Activated CD8-positive, alpha-beta memory T cell treated with anti-CD3 and anti-CD28 coated beads for 36 hours (primary cell): ENCODE data around the gene NXPH2. TPM values are rescaled to one million over a fixed set of nuclear protein-coding genes. Genes with fewer than 3 reads are reported as not detected.
"Not testable (repeated sequence)": the region's sequence is repeated elsewhere in the genome, so short reads cannot be mapped to it uniquely, and the experiment has no call there.

Experiments
- CTCF ChIA-PET: fragments of 350-600 bp; sonication (Branson Sonifier 250); formaldehyde crosslinking; loops from one replicate; lab custom pipeline; 2021; ENCODE audit warnings: antibody characterized with exemption; lab: Charles Lee
- POLR2A ChIA-PET: fragments of 350-600 bp; sonication (Branson Sonifier 250); formaldehyde crosslinking; loops from one replicate; lab custom pipeline; 2021; ENCODE audit warnings: antibody characterized with exemption; lab: Charles Lee
- total RNA-seq, 2 experiments: library from RNA; stranded (reverse); gene quantifications; one replicate each; pipeline ENCODE4 v1.2.3, GENCODE V29; 2021

Gene NXPH2
- total RNA-seq, 2 experiments from 2014 or later: not detected

DNA sequence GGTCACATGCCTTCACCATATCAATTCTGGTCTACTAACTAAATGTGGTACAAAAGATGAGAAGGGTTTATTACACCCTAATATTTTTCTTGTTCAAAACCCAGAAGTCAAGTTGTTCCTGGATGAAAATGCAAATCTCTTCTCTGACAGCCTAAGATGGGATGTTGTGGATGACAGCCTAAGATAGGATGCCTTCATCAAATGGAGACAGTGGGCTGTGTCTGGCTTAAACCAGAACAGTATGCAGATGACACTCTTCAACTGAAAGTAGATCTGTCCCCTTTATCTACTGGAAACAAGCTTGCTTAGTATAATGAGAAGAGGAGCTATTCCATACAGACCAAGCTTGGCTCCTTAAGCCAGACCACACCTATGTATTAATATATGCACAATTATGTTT lies 17.7 kb downstream of the NXPH2 start:
- POLR2A ChIA-PET: no interaction called here
- CTCF ChIA-PET: no interaction called here

DNA sequence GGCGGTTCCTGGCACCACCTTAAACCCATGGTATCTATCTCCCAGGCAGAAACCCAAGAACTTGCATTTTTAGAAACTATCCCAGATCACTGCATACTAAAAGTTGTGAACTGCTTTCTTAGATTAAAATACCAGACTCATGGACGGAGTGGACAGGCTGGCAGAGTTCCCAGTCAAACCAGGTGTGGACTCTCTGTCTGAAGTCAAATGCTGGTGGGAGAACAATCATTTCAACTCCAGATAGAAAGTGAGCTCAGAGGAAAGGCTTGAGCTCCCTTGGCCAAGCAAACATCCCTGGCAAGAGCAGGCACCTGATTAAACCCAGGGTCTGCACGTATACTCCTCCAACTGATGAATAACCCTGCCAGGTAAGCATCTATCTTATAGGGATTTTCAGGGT lies 19.5 kb downstream of the NXPH2 start:
- ChIA-PET CTCF (no interaction called here), POLR2A (no interaction called here)

DNA sequence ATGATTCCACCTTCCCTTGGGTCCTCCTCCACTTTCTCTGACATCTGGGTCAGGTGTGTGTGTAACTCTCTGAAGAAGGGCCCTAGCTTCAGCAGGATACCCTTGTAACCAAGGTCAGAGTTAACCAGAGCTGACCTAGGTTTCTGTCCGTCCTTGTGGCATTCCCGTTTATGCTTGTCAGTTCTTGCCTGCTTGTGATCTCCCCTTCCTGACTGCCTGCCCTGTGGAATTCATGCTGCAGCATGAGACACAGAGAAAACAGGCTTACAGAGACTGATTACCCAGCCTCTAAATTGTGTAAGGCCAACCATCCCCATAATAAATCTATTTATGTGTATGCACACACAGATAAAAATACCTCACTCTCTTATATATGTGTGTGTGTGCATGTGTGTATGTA lies 22.8 kb downstream of the NXPH2 start:
- ChIA-PET POLR2A (no interaction called here), CTCF (no interaction called here)

DNA sequence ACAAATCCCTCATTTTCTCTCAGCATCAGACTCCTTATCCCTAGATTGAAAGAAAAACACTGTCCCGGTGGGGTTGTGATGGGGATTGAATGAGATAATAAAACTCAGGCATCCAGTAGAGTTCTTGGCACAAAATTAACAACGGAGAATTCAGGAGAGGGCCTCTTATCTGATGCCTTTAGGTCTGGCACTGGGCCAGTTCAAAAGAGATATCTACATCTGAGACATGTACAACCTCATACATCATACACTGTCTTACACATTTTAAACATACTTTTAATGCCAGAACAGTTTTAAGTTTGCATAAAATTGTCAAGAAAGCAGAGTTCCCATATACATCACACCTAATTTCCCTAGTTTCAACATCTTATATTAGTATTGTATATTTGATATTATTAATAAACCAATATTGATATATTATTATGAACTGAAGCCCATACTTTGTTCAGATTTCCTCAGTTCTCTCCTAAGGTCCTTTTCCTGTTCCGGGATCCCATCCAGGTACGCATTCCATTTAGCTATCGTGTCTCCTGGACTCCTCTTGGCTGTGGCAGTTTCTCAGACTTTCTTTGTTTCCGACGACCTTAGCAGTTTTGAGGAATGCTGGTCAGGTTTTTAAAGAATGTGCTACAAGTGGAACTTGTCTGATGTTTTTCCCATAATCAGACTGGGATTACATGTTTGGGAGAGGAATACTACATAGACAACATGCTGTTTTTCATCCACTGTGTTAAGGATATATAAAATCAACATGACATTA lies 27.8 kb downstream of the NXPH2 start:
- ChIA-PET CTCF (no interaction called here), POLR2A (no interaction called here)

DNA sequence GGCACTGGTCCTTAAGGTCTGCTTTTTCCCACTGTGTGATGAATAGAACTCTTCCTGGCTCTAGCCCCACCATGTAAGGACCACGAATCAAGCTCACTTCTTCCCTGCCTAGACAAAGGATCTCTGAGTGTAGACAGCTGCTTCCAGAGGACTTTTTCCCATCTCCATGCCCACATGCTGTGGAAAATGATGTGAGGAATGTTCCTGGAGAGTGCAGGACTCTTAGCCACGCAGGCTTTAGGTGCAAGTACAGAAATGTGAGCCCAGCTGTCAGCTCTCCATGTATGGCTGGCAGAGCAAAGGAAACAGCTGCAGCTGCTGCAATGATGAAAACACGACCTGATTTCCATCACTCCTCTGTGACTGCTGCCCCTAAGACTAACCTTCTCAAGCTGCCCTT lies 35.5 kb downstream of the NXPH2 start:
- CTCF ChIA-PET: interaction anchor here (0.6 kb wide), 1 partner anchor 259 kb away, joined by 4 read pairs; no protein-coding TSS in a partner anchor

DNA sequence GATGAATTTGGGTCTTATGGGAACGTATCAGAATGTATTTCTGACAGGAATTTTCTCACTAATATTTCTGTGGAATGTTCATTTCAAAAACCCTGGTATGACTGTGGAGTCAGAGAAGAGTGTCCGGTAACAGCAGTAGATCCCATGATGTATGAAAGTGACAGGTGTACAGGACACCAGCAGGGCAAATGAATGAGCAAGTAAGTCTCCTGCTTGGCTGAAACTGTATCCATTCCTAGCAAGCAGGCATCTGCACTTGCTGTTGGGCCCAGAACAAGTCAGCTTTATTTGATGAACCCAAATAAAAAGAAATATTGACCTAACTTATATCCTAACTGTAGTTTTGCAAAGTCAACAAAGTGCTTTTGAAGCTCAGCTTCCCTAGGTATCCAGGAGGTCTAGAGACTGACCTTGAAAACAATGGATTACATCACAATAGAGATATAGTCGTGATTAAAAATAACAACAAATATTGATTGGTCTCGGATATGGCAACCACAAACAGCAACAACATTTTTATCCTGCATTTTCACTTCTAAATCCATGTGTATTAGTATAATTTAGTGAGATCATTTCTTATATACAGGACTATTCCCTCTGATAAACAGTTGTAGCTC lies 37.6 kb downstream of the NXPH2 start:
- POLR2A ChIA-PET: no interaction called here

More for the DNA sequence above, 35.5 kb downstream of the NXPH2 start:
- POLR2A ChIA-PET: no interaction called here

DNA sequence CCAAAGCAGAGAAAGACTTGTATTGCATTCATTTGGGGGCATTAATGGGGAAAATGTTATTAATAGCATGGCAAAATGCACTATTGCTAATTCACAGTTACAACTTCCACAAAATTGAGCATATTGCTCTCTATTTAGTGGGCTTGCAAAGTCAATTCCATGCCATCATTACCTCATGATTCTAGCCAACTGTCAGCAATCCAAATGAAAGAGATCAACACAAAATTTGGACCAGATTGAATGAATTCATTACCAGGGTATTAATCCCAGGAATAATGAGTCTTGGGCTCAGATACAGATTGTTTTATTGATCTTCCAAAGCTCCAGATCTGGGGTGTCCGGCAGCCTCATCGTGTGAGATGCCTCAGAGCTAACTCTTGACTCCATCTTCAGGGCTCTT lies 38.3 kb downstream of the NXPH2 start:
- POLR2A ChIA-PET: no interaction called here
- CTCF ChIA-PET: no interaction called here

More for the DNA sequence above, 37.6 kb downstream of the NXPH2 start:
- CTCF ChIA-PET: no interaction called here

DNA sequence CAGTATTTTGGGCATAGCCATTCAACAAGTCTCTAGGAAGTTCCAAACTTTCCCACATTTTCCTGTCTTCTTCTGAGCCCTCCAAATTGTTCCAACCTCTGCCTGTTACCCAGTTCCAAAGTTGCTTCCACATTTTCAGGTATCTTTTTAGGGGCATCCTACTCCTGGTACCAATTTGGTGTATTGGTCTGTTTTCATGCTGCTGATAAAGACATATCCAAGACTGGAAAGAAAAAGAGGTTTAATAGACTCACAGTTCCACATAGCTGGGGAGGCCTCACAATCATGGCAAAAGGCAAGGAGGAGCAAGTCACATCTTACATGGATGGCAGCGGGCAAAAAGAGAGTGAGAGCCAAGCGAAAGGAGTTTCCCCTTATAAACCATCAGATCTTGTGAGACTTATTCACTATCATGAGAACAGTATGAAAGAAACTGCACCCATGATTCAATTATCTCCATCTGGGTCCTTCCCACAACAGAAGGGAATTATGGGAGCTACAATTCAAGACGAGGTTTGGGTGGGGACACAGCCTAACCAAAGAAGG lies 43.1 kb downstream of the NXPH2 start:
- CTCF ChIA-PET, POLR2A ChIA-PET: not testable (repeated sequence)

DNA sequence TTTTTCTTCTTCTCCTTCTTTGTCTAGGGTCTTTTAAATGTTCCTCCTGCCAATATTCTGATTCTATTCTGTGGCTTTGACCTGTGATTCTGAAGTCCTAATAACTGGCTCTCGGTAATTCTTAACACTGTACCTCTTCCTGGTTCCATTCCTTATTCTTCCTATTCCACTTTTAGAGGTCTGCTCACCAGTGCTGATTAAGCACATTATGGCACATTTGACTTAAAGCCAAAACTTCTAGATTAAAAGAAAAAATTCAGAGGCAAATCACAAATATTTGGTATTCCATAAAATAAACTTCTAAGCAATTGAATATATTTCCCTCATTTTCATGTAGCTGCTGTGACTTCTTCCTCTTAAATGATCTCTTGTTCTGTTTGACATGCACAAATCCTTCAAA lies 47.5 kb downstream of the NXPH2 start:
- POLR2A ChIA-PET: no interaction called here
- CTCF ChIA-PET: no interaction called here

DNA sequence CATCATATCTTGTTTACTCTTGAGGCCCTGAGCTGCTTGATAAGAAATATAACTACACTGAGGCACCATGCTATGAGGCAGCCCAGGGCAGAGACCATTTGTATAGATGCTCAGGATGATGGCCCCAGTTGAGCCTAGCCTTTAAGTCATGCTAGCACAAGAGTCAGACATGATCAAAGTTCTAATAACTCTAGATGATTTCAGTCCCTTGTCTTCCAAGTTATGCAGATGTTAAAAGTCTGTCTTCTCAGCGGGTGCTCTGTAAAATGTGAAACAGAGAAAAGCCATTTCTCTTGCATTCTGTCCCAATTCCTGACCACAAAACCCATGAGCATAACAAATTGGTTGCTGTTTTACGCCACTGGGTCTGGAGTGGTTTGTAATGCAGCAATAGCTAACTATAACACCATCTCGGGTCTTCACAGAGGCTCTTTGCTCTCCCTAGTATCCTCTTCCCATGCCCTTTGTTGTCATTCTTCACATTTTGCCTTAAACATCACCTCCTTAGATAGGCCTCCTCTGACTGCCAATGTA lies 49.6 kb downstream of the NXPH2 start:
- POLR2A ChIA-PET: no interaction called here
- CTCF ChIA-PET: no interaction called here

DNA sequence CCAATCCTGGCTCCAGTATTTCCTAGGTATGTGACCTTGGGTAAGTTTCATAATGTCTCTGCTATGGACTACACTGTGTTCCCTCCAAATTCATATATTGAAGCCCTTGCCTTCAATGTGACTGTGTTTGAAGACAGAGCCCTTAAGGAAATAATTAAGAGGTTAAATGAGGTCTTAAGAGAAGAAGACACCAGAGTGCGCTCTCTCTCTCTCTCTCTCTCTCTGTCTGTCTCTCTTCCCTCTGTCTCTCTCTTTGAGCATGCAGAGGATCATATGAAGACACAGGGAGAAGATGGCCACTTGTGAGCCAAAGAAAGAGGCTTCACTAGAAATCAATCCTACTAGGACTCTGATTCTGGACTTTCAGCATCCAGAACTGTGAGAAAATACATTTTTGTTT lies 52.2 kb downstream of the NXPH2 start:
- ChIA-PET CTCF (no interaction called here), POLR2A (no interaction called here)

DNA sequence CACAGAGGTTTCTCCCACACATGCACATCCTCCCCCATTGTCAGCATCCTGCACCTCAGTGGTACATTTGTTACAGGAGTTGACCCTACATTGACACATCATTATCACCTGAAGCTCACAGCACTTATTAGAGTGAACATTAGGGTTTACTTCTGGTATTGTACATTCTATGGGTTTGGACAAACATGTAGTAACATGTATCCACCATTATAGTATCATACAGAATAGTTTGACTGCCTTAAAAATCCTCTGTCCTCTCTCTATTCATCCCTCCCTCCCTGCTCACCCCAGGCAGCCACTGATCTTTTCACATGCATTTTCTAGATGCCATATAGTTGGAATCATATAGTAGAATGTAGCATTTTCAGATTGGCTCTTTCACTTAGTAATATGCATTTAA lies 53.5 kb downstream of the NXPH2 start:
- ChIA-PET POLR2A (no interaction called here), CTCF (no interaction called here)

DNA sequence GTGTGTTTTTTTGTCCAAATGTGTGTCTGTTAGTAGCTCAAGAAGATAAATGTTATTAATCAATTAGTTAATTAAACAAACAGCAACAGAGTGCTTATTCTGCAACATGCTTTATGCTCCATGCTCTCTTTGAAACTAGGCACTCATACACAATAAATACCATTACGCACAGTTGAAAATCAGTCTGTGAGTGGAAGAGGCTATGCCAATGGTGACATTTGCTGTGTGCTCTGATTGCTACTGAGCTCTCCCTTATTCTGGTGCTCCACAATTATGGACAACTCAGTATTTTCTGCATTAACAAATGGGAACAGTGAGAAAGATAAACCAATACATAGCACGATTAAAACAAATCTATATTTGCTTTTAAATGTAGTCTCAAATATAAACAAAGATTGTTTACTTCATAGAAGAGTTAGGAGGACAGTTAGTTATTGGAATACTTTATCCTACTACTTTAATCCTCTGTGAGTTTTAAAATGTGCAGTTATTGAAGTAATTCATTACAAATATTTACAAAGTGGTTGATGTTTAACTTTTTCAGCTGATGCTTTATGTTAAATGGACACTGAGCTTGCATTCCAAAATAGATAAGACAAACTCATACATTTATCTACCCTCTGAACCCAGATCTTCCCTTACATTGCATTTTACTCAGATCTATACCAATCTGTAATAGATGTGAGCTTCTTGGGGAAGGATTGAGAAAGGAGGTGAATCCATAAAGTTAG lies 55.3 kb downstream of the NXPH2 start:
- CTCF ChIA-PET: no interaction called here

DNA sequence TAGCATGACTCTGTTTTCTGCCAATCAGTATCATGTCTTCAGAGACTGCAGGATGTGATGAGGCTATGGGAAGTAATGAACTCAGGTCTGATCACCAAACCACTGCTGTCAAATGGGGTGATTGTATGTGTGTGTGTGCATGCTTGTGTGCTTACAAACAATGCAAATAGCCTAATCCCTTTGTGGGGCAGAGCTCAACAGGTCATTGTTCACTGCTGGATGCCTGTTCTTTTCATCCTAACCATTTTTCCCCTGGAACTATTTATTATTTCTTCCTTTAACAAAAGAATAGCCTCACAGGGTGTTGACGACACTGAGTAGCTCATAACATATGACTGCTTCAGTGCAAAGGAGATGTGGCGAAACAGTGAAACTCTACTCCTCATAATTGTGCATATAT lies 55.9 kb downstream of the NXPH2 start:
- ChIA-PET CTCF (no interaction called here), POLR2A (no interaction called here)

More for the DNA sequence above, 55.3 kb downstream of the NXPH2 start:
- POLR2A ChIA-PET: no interaction called here

DNA sequence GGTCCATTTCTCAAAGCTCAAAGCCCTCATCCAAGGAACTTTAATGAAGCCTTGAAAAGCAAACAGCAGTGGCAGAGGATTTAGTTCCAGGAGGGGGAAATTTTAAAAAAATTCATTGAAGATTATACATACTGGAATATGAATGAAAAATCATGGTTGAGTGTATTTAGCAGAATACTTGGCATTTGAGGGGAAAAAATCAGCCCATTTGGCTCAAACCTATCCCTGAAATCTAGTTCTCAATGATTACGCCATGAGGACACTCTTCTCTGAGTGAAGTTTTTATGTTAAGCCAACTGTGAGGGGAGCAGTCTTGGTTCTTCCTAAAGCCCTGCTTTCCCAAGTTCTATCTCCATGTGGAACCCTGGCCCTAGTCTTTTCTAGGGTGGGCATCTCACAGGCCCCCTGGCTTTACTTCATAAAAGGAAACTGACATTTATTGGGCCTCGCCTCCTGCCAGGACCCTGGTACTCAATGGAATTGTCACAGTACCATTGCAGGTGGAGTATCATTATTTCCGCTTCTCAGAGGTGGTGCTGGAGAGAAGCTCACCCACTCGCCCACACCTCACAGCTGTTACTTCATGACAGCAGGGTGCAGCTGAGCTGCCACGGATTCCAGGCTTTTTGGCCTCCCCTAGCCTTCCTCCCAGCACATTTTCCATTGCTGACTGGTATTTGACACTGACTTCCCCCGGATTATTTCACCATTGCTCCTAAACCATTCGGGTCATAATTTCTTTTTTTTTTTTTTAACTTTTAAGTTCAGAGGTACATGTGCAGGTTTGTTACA lies 56.8 kb downstream of the NXPH2 start:
- CTCF ChIA-PET: no interaction called here
- POLR2A ChIA-PET: no interaction called here

DNA sequence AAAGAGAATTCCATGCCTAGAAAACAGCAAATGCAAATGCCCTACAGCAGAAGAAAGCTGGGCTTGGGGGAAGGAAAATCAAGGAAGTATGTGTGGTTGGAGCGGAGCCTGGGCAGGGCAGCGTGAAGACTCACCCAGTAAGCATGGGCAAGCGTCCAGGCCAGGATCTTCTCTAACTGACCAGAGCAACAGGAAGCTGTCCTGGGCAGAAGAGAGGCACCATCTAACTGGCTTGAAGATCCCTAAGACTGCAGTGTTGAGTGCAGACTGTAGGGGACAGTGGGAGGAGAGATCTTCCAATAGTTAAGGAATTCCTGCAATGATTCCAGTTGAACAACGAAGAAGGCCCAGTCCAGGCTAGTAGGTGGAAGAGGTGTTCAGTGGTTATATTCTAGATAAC lies 57.9 kb downstream of the NXPH2 start:
- ChIA-PET CTCF (no interaction called here), POLR2A (no interaction called here)

DNA sequence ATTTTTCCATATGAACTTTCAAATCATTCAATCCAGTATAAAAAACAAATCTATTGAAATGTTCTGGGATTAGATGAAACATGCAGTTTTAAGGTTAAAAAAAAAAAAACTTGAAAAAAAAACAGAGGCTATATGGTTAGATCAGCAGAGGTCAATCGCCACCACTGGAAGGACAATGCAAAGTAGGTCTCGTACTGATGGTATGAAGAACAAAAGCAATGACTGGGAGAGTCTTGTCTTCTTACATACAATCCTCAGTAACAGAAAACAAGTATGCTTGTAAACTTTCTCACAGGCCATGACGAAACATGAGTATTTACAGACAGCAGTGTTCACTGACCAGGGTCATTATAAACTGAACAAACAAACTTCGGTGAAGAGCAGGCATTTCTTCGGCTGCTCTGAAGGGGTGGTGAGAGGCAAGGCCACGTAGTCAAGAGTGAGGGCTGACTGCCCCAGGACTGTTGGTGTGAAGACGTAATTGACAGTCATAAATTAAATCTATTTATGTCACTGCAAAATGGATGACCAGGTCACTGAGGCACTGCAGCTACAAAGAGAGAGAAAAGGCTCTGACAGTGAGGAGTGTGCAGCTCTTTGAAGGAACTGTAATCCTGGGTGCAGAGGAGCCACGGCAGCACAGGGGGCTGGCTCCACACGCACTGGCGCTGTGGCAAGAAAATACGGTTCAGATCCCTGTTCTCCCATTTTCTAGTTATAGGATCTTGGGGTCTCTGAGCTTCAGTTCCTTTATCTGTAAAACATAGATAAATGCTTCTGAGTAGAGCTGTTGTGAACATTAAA lies 60.0 kb downstream of the NXPH2 start:
- ChIA-PET POLR2A (no interaction called here), CTCF (no interaction called here)

DNA sequence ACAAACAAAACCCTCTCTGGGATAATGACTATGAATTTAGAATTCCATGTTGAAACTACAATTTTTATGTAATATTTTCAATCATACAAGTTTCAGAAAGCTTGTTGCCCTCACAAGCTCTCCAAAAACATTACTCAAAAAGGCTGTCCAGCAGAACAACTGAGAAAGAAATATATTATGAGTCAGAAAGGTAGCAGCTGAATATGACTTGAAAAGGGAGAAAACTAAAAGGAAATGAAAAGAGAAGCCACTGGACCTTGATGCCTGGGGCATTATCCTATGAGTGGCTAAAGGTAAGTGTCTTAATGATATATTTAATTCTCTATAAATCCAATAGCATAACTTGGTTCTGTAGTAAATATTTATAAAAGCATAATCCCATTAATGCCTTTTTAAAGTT lies 61.8 kb downstream of the NXPH2 start:
- CTCF ChIA-PET: no interaction called here

DNA sequence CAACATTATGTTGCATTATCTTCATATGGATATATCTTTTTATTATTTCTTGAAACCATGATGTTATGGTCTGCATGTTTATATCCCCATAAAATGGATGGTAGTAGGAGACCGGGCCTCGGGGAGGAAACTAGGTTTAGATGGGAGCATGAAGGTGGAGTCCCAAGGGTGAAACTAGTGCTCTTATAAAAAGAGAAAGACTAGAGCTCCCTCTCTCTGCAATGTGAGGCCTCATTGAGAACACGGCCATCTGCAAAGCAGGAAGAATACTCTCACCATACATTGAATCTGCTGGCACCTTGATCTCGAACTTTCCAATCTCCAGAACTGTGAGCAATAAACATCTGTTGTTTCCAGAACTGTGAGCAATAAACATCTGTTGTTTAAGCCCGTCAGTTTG lies 64.0 kb downstream of the NXPH2 start:
- CTCF ChIA-PET: no interaction called here
- POLR2A ChIA-PET: no interaction called here

More for the DNA sequence above, 61.8 kb downstream of the NXPH2 start:
- POLR2A ChIA-PET: interaction anchor here (0.6 kb wide), 1 partner anchor 1025 kb away, joined by 6 read pairs; no protein-coding TSS in a partner anchor
